GM18951 (cell line): ENCODE data around the gene CLDN3.

Source experiments
- POLR2A ChIP-seq: IDR thresholded peaks from 4 replicates; pipeline ENCODE4 v1.6.1; 2011; ENCODE audit warnings: mild to moderate bottlenecking; ENCODE audit not compliant: insufficient read length, insufficient read depth; ENCODE audit errors: extremely low read depth
- in situ Hi-C: fragments of 300-500 bp; cut with MboI; formaldehyde crosslinking; loops from one replicate; pipeline ENCODE4 v1.12.0; 2022; ENCODE audit warnings: low sequenced_read_pairs, mixed read lengths, inconsistent platforms; ENCODE audit not compliant: unreplicated experiment

Gene CLDN3

DNA sequence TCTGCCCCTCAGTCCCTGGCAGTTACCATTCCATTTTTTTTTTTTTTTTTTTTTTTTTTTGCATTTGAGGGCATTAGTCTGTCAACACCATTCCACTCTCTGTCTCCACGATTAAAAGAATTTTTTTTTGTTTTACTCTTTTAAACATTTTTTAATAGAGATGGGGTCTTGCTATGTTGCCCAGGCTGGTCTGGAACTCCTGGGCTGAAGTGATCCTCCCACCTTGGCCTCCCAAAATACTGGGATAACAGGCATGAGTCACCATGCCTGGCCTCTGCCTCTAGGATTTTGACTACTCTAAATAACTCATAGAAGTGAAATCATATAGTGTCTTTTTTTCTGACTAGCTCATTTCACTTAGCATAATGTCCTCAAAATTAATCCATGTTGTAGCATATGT lies 16.5 kb upstream of the CLDN3 start:
- in situ Hi-C loops: no loop called here
- no peak for TF ChIP-seq POLR2A

DNA sequence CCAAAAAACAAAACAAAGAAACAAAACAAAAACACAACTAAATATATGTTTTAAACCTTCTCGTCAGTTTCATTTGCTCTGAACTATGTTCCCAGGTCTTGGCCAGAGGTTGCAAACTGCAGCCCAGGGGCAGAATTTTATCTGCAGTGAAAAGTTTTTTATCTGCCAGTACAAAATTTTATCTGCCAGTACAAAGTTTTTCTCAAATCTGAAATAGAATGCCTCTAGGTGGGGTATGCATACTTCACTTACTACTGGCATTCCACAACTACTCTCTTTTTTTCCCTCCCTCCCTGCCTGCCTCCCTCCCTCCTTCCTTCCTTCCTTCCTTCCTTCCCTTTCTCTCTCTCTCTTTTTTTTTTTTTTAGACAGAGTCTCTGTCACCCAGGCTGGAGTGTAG lies 9.4 kb upstream of the CLDN3 start:
- in situ Hi-C loops: no loop called here
- no peak for TF ChIP-seq POLR2A

DNA sequence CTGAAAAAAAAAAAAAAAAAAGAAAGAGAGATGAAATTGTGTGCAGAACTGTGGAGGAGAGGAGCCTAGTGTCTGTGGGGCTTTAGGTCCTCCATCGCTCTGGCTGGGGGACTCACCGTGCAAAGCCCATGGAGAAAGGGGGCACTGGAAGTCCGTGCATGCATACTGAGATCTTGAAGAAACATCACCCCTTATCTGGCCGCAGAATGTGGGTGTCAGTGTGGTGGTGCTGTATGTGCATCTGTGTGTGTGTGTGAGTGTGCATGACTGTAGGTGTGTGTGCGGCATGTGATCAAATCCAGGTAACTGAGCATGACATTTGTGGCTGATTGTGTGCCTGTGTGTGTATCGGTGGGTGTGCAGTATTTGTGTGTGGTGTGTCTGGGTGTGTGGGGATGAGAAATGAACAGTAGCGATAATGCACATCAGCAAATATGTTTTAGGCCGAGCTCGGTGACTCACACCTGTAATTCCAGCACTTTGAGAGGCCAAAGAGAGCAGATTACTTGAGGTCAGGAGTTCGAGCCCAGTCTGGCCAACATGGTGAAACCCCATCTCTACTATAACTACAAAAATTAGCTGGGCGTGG lies 8.8 kb upstream of the CLDN3 start:
- in situ Hi-C loops: no loop called here
- no peak for TF ChIP-seq POLR2A

DNA sequence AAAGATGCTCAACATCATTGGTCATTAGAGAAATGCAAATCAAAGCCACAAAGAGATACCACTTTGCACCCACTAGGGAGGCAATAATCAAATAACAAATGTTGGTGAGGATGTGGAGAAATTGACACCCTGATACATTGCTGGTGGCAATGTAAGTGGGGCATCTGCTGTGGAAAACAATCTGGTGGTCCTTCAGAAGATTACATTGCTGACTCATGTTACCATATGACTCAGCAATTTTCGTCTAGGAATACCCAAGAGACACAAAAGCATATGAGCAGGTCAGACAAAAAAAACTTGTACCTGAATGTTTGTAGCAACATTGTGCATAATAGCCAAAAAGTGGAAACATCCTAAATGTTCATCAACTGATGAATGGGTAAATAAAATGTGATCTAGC lies 4.9 kb upstream of the CLDN3 start:
- TF ChIP-seq POLR2A: no peak
- in situ Hi-C loops: no loop called here

DNA sequence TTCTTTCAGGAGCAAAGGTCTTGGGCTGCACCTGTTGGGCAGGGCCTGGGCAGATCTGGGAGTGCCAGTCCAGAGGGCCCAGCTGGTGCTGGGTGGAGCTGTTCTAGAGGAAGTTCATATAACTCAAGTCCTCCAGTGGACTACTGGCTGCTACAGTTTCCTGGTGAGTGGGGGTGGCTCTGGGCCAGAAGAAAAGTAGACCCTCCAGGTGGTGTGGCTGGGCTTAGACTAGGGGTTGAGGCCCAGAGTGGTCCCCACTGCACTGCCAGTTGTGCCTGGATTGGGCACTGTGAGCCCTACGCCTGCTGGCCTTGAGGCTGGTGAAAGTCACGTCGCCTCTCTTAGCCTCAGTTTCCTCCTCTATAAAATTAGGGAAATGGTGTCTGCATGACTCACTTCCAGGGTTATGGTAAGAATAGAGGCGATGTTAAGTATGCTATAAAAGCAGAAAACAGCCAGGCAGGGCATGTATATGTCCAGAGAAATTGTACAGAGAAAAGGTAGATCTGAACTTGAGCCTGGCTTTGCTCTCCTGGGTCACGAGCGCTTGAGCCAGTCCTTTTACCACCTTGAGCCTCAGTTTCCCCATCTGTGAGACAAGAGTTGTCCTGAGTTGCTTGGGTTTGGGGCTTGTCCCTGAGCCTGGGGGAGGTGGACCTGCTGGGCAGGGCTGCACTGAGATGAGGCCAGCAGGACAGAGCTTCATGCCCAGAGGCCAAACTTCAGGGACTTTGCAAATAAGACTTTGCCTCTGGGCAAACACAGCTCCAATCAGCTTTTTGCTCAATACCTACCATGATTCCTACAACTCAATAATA lies 3.8 kb upstream of the CLDN3 start:
- in situ Hi-C loops: no loop called here
- no peak for TF ChIP-seq POLR2A

DNA sequence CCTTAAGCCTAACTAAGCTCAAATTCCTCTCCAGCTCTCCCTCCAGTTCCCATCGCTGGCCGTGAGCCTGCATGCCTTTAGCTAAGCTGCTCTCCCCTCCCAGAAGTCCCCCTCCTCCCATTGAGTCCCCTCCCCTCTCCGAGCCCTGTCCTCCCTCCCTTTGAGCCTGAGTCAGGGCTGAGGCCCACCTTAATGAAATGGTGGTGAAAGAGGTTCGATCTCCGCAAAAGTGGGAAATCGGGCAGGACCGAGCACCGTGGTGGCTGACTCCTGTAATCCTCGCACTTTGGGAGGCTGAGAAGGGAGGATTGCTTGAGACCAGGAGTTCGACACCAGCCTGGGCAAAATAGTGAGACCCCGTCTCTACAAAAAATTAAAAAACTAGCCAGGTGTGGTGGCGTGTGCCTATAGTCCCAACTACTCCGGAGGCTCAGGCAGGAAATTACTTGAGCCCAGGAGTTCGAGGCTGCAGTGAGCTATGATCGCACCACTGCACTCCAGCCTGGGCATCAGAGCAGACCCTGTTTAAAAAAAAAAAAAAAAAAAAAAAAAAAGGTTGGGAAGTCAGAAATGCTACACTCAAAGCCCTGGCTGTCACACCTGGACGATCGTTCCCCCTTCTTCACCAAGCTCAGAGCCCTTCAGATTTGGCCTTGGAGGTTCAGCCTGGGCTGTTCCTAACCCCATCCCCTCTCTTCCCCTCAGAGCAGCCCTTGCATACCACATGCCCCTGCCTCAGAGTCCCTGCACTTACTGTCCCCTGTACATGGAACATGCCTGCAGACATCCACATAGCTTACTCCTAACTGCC lies 995 bp upstream of the CLDN3 start:
- in situ Hi-C loops: no loop called here
- TF ChIP-seq POLR2A: no peak

DNA sequence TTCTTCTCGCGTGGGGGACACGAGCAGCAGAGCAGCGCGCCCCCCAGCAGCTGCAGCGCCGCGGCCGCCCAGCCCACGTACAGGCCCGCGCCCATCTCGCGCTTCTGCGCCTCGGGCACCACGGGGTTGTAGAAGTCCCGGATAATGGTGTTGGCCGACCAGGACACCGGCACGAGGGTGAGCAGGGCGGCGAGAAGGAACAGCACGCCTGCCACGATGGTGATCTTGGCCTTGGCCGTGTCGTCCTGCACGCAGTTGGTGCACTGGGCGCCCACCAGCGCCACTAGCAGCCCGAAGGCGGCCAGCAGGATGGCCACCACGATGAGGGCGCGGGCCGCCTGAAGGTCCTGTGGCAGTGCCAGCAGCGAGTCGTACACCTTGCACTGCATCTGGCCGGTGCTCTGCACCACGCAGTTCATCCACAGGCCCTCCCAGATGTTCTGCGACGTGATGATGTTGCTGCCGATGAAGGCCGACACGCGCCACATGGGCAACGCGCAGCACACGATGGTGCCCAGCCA lies 529 bp downstream of the CLDN3 start:
- in situ Hi-C loops: no loop called here

DNA sequence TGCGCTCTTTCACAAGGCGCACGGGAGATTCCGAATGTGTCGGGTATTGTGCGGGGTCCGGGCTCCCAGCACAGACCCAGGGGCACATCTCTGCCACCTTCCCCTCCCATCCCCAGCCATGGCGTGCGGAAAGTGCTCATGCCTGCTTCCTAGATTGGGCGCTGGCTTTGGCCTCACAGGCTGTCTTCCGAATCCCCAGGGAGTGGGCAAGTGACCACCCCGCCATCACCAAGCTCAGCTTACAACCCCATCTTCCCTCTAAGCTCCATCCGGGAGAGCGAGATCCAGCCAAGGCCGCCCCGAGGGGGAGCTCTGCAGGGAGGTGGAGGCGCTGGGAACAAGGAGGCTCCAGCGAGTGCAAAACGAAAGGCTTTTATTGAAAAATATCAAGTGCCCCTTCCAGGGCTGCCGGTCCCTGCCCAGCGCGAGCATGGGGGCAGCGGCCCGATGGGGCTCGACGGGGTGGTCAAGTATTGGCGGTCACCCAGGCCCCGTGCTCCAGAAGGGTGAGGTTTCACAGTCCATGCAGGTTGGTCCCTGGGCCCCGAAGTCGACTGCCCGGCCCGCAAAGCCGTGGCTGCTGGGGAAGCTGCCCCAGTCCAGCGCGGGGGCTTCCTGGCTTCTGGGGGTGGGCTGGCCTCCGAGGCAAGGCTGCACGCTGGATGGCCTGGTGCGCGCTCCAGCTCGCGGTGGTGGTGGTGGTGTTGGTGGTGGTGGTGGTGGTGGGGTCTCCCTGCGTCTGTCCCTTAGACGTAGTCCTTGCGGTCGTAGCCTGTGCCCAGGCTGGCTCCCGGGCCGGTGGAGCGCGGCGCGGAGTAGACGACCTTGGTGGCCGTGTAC lies 1.2 kb downstream of the CLDN3 start:
- no peak for TF ChIP-seq POLR2A
- in situ Hi-C loops: no loop called here

More for the DNA sequence above, 529 bp downstream of the CLDN3 start:
- no peak for TF ChIP-seq POLR2A

DNA sequence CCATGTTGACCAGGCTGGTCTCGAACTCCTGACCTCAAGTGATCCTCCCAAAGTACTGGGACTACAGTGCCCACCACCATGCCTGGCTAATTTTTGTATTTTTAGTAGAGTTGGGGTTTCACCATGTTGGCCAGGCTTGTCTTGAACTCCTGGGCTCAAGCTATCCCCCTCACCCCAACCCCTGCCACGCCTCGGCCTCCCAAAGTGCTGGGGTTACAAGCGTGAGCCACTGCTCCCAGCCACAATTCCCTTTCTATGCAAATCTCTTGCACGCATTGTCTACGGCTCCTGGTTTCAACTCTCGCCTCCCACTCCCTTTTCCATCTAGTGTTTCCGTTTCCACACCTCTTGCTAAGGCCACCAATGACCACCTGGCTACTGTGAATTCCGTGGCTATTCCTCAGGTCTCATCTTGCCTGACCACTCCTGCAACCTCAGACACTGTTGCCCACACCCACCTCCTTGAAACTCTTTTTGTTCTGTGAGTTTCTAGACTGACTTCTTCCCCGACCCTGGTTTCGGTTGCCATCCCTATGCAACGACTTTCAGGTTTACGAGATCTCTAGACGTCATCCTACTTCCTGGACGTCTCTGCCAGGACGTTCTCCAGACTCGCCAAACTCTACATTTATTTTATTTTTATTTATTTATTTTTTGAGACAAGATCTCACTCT lies 3.4 kb downstream of the CLDN3 start:
- TF ChIP-seq POLR2A: no peak
- in situ Hi-C loops: no loop called here

DNA sequence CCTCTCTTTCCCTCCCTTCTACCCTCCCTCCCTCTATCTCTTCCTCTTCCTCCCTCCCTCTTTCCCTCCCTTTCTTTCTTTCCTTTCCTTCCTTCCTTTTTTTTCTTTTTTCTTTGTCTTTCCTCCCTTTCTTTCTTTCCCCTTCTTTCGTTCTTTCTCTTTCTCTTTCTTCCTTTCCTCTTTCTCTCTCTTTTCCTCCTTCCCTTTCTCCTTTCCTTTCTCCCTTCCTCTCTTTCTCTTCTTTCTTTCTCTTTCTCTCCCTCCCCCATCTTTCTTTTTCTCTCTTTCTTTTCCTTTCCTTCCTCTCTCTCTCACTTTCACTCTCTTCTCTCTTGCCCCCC lies 7.4 kb downstream of the CLDN3 start:
- TF ChIP-seq POLR2A: no peak
- in situ Hi-C loops: no loop called here

DNA sequence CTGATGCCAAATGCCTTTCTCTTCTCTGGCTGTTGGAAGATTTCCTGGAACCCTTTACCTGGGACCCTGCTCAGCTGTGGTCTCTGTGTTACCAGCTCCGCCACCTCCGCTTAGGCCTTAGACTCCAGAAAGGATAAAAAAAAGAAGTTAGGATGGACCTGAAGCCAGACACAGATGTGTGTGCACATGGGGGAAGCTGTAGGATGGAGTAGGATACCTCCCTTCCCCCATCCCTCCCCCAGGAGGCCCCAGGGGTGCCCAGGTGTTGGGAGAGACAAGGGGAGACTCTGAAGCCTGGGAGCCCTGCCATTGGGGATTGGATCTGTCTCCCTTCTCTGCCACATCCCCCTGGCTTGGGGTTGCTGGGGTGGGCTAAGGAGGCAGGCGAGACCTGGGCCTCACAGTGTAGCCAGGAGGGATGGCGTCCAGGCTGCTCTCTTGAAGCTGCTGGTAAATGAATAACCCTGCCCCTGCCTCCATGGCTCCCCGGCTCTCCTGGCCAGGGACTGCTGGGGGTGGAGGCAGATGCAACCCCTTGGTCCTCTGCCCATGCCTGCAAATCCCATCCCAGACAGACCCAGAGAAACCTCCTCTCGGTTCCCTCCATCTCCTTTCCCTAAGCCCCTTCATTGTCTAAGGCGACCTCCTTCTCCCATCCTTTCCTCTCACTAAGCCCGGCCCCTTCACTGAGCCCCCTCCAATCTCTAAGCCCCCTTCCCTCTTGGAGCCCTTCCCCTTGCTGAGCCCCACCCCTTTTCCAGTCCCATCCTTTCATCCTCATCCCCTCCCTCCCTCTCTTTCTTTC lies 8.0 kb downstream of the CLDN3 start:
- in situ Hi-C loops: no loop called here
- no peak for TF ChIP-seq POLR2A
